ENCODE results near the gene WHRN.

Gene WHRN

GRCh38 chr9:114428466-114428865 lies 76.8 kb downstream of the WHRN start:
- no peak overlapping the region for H2AFZ ChIP-seq
- no peak overlapping the region for H3K27ac ChIP-seq
- H3K4me1 ChIP-seq, result no peaks in the 10 kb centered on the region
- H3K9me3 ChIP-seq (ENCODE audit: control insufficient read depth, low read length), result no peaks in the 10 kb centered on the region
- TF ChIP-seq CTCF (IDR thresholded peaks at IDR 0.05), result no peak
- no peaks in the 10 kb centered on the region for H3K79me2 ChIP-seq
- no peak overlapping the region for H3K9ac ChIP-seq
- no peaks in the 10 kb centered on the region for H3K27me3 ChIP-seq (ENCODE audit: control insufficient read depth, insufficient read depth, low read length)
- no peaks in the 10 kb centered on the region for H3K36me3 ChIP-seq (ENCODE audit: control insufficient read depth, insufficient read depth, low read length)
- H3K4me3 ChIP-seq (ENCODE audit: low read depth, low read length), result no peak overlapping the region
- H3K4me2 ChIP-seq (ENCODE audit: low read length), result no peak overlapping the region

- Histone ChIP-seq H3K4me1 (no peaks in the 10 kb centered on the region), H2AFZ (no peak overlapping the region), H3K36me3 (ENCODE audit: control insufficient read depth, insufficient read depth, low read length) (no peaks in the 10 kb centered on the region), H3K4me3 (ENCODE audit: low read depth, low read length) (no peak overlapping the region), H3K27ac (no peak overlapping the region), H3K4me2 (ENCODE audit: low read length) (no peak overlapping the region), H3K27me3 (ENCODE audit: control insufficient read depth, insufficient read depth, low read length) (no peaks in the 10 kb centered on the region), H3K9me3 (ENCODE audit: control insufficient read depth, low read length) (no peaks in the 10 kb centered on the region), H3K9ac (no peak overlapping the region), H3K79me2 (no peaks in the 10 kb centered on the region)
- no peak for TF ChIP-seq CTCF (IDR thresholded peaks at IDR 0.05)
Measured at GRCh38 chr9:114427644-114428043, 77.6 kb downstream of the WHRN start.

- TF ChIP-seq CTCF (IDR thresholded peaks at IDR 0.05), result no peak
- Histone ChIP-seq H3K79me2 (no peaks in the 10 kb centered on the region), H3K9me3 (ENCODE audit: control insufficient read depth, low read length) (no peaks in the 10 kb centered on the region), H3K9ac (no peak overlapping the region), H3K4me1 (no peaks in the 10 kb centered on the region), H2AFZ (no peak overlapping the region), H3K36me3 (ENCODE audit: control insufficient read depth, insufficient read depth, low read length) (no peaks in the 10 kb centered on the region), H3K4me2 (ENCODE audit: low read length) (no peak overlapping the region), H3K27ac (no peak overlapping the region), H3K4me3 (ENCODE audit: low read depth, low read length) (no peak overlapping the region), H3K27me3 (ENCODE audit: control insufficient read depth, insufficient read depth, low read length) (no peaks in the 10 kb centered on the region)
Measured at GRCh38 chr9:114426046-114426948, 79.0 kb downstream of the WHRN start.

GRCh38 chr9:114425126-114425525 lies 80.1 kb downstream of the WHRN start:
- H2AFZ ChIP-seq, result no peak overlapping the region
- no peak overlapping the region for H3K4me3 ChIP-seq (ENCODE audit: low read depth, low read length)
- no peak overlapping the region for H3K9ac ChIP-seq
- H3K36me3 ChIP-seq (ENCODE audit: control insufficient read depth, insufficient read depth, low read length), result no peaks in the 10 kb centered on the region
- no peaks in the 10 kb centered on the region for H3K4me1 ChIP-seq
- no peak overlapping the region for H3K4me2 ChIP-seq (ENCODE audit: low read length)
- no peak overlapping the region for H3K27ac ChIP-seq
- H3K79me2 ChIP-seq, result no peaks in the 10 kb centered on the region
- H3K27me3 ChIP-seq (ENCODE audit: control insufficient read depth, insufficient read depth, low read length), result no peaks in the 10 kb centered on the region
- TF ChIP-seq CTCF (IDR thresholded peaks at IDR 0.05), result no peak
- H3K9me3 ChIP-seq (ENCODE audit: control insufficient read depth, low read length), result no peaks in the 10 kb centered on the region

GRCh38 chr9:114424126-114424525 lies 81.1 kb downstream of the WHRN start:
- Histone ChIP-seq H3K27me3 (ENCODE audit: control insufficient read depth, insufficient read depth, low read length) (no peaks in the 10 kb centered on the region), H3K4me2 (ENCODE audit: low read length) (no peak overlapping the region), H2AFZ (no peak overlapping the region)

More at GRCh38 chr9:114424126-114424525, 81.1 kb downstream of the WHRN start:
- H3K79me2 ChIP-seq, result no peaks in the 10 kb centered on the region
- no peak overlapping the region for H3K4me3 ChIP-seq (ENCODE audit: low read depth, low read length)
- H3K9ac ChIP-seq, result no peak overlapping the region
- no peak overlapping the region for H3K27ac ChIP-seq
- H3K4me1 ChIP-seq, result no peaks in the 10 kb centered on the region
- no peaks in the 10 kb centered on the region for H3K36me3 ChIP-seq (ENCODE audit: control insufficient read depth, insufficient read depth, low read length)
- no peaks in the 10 kb centered on the region for H3K9me3 ChIP-seq (ENCODE audit: control insufficient read depth, low read length)
- no peak for TF ChIP-seq CTCF (IDR thresholded peaks at IDR 0.05)

Measured in parathyroid adenoma (tissue), 2 donors.